ENCODE results near the gene GSN.
"Not testable (repeated sequence)": the region's sequence is repeated elsewhere in the genome, so short reads cannot be mapped to it uniquely, and the experiment has no call there.

The GSN gene

DNA sequence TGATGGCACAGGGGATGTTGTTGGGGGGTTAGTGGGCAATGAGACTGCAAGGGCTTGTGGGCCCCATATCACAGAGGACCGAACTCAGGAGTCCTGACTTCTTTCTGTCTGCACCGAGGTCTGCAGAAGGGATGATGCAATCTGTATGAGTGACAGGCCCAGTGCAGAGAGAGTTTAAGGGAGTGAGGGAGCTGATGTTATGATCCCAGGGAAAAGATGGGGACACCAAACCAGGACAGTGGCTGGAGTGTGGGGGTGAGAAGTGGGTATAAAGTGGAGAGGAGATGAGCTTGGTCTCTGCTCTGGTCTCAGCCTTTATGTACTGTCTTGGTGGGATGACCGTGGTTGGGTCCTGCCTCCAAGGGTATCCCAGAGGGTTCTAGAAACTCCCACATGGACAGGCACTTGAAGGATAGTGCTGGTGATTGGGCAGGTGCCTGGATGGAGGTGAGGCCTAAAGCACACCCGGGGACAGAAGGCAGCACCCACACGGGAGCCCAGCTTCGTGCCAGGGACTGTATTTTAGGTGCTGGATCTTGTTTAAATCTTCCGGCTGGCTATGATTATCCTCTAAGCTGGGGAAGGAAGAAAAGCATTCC, 21.9 kb downstream of the GSN start:
- no peak for DNase-seq

DNA sequence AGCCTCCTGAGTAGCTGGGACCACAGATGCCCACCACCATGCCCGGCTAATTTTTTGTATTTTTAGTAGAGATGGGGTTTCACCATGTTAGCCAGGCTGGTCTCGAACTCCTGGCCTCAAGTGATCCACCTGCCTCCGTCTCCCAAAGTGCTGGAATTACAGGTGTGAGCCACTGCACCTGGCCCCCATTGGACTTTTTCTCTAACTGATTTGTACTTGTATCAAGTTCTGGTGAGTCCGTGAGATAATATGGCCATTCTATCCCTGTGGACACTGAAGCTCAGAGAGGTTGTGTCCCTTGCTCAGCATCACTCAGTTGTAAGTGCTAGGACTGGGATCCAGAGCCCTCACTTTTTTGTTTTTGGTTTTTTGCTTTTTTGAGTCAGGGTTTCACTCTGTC, 23.6 kb downstream of the GSN start:
- not testable (repeated sequence) for DNase-seq

DNA sequence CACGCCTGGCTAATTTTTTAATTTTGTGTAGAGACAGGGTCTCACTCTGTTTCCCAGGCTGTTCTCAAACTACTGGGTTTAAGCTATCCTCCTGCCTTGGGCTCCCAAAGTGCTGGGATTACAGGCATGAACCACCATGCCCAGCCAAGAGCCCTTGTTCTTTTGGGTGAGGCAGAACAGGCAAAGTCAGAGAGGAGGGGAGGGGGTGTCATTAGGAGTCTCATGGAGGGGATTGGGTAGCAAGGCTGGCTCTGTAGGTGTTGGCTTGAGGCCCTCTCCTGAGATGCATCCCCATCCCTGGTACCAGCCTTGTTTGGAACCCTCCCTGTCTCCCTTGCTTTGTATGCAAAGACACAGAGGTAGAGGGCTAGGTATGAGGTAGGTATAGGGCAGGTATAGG, 24.1 kb downstream of the GSN start:
- DNase-seq = no peak

DNA sequence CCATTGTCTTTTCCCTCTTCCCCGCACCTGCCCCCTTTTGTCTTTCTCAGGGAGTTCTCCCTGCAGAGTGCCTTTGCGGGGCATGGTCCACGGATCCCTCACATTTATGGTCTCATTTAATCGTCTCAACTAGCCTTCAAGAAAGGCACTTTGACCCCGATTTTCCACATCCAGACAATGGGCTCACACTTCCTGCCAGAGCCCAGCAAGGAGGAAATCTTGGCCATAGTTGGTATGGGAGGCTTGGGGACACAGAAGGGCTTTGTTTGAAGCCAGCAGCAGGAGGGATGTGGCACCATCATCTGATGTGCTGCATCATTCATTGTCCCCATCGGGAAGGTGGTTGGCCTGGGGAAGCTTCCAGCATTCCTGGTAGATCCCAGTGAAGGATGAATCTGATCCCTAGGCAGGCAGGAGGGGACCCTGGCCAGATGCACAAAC, 24.9 kb downstream of the GSN start:
- DNase-seq = no peak

DNA sequence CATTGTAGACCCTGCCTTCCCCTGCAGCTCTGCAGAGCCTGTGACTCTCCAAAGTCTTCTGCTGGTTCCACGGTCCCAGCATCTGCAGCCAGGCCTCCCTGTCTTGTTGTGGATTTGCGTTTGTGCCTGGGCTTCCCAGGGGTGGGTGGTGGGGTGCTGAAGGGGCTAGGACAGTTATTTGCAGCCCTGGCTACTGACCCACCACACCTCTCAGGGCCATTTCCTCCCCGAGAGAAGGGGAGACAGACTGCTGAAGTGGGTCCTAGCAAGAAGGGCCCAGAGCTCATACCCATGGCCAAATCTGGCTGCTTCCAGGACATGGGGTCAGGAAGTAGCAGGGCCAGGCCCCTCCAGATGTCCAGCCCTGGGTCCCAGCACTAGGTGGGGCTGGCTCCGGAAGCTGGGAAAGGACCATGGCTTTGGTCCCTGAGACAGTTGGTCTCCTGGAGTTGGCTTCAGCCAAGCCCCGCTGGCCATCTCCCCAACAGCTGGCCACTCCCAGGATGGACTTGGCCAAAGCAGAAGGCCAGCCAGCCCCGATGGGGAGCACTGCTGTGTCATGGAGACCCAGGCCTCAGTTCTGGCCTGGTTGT, 26.3 kb downstream of the GSN start:
- no peak for DNase-seq

DNA sequence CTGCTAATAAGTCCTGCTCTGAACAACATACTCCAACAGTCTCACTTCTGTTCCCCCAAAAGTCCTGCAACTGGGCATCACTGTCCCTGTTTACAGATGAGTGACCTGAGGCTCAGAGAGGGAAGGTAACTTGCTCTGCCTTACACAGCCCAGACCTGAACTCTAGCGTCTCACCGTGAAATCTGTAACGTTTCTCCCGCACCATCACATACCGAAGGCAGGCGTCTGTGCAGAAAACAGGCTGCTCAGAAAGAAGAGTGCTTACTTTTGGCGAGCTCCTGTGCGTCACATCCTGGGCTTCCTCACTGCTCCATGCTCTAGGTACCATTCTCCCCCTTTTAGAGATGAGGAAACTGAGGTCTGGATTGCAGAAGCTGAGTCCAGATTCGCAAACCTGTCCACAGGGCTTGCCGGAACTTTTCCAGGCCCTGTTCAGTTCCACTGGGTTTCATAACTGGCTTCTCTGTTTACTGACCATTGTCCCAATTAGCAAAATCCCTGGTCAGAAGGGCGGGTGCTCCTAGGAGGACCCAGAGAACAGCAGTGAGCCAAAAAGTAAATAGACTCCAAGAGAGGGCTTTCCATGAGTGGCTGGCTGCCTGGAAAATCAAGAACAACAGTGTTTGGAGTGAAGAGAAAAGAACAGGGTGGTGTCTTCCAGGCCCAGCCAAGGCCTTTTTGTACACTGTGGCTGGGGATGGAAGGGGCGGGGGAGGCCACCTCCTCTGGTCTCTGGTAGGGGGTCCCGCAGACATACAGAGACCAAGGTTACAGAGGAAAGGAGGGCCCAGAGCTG, 27.1 kb downstream of the GSN start:
- no peak for DNase-seq

DNA sequence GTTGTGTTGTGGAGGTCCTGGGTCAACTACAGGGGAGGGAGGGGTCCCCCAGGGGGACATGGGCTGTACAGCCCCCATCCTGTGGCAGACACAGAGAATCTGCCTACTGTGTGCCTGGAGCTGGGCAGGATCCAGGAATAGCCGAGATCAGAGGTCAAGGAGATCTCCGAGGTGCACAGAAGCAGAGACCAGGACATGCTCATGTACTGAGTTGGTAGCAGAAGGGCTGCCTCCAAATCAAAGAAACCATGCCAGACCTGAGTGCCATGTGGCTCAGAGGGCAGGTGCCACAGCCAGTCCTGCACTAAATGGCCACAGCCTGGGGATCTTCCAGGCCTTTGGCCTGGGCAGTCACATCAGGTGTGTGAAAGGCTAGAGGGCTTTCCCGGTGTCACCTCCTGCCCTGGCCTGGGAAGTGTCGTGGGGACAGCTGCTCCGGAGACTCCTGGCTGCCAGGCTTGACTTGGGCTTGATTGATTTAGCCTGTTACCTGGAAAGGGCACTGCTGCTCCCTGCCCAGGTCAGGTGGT, 27.8 kb downstream of the GSN start:
- no peak for DNase-seq

DNA sequence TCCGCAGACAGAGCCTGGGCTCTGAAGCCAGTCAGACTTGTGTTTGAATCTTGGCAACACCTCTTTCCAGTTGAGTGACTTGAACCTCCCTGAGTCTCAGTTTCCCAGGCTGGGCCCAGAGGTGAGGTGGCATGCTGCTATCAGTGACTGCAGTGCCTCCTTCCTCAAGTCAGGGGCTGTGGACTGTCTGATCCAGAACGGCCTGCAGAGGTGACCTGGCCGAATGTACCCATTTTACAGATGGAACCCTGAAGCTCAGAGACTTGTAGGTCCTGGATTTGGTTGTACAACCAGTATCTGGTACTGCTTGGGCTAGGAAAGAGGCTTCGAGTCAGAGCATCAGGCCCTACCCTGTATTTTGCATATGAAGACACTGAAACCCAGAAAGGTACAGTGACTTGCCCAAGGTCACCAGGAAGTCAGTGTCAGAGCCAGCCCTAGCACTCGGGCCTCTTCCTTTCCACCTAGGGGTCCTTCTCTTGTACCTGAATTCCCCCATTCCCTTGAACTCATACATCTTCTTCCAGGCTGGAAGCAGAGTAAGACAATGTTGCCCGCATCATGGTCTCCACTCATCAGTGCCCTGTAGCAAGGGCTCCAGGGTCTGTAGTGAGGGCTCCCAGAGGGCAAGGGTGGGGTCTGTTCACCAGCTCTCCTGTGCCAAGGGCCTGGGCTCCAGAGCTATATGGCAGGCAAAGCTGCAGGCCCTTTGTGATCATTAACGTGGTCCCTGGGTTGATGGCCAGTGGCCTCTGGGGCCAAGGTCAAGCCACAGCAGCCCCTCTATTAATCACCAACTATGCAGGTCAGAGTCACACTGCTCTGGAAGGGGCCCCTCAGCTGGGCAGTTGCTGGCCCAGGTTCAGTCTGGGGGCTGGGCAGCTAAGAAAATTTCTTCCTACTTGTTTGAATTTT, 28.5 kb downstream of the GSN start:
- DNase-seq = no peak

DNA sequence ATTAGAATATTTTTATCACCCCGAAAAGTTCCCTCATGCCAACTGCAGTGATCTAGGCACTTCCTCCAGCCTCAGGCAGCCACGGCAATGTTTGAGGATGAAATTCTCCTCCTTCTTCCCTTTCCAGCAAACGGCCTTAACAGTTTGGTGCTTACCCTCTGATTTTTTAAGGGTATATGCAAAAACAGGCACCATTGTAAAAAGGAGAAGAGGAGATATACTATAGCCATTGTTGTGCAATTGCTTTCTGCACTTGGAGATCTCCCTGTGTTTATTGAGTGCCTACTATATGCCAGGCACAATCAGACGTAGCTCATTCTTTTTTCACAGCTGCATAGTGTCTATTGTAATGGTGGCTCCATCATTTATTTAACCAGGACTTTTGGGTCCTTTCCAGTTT, 29.4 kb downstream of the GSN start:
- DNase-seq = no peak

DNA sequence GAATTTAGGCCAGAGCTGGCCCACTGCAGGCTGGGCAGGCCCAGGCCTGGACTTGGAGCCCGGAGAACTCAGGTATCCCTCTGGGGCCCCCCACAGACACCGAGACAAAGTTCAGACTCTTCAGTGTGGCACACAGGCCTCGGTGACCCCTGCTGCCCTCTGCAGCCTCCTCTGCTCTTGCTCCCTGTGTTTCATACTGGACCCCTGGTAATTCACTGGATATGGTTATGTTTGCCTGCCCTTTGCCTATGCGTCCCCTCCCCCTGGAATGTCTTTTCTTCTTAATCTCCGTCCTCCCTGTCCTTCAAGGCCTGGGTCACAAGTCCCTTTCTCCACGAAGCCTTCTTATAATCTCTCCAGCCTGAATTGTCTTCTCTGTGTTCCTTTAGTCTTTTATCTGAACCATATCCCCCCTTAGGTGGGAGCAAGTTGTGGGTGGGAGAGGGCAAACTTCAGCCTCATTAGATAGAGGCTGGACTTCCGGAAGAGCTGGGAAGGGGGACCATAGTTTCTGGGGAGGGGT, 30.1 kb downstream of the GSN start:
- no peak for DNase-seq

DNA sequence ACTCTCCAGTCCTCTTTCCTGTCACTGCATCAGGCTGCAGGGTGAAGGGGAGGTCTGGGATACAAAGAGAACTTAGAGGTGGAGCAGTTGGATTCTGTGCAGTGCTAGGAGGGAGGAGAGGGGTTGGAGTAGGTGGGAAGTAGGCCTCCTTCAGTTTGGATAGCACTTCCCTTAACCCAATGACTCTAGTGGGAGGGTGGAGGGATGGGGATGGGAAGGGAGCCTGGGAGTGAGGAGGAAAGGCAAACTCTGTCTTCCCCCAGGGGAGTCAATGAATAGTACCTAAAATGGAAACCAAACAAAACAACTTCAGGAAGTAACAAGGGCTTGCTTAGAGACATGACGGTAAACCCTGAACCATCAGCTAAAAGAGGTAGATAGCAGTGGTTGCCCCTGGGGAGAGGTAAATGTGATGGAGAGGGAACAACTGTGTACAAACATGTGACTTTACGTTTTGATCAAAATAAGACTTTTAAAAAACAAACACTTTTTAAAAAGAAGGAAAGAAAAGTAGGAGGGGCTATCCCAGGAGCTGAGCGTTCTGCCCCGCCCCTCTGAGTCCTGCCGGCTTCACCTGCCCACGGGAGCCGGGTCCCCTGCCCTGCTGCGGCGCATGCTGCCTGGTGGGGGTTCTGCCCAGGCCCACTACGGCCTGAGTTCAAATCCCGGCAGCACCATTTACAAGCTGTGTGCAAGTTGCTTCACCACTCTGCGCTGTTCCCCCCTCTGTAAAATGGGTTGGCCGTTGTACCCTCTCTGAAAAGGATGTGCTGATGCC, 30.9 kb downstream of the GSN start:
- no peak for DNase-seq

DNA sequence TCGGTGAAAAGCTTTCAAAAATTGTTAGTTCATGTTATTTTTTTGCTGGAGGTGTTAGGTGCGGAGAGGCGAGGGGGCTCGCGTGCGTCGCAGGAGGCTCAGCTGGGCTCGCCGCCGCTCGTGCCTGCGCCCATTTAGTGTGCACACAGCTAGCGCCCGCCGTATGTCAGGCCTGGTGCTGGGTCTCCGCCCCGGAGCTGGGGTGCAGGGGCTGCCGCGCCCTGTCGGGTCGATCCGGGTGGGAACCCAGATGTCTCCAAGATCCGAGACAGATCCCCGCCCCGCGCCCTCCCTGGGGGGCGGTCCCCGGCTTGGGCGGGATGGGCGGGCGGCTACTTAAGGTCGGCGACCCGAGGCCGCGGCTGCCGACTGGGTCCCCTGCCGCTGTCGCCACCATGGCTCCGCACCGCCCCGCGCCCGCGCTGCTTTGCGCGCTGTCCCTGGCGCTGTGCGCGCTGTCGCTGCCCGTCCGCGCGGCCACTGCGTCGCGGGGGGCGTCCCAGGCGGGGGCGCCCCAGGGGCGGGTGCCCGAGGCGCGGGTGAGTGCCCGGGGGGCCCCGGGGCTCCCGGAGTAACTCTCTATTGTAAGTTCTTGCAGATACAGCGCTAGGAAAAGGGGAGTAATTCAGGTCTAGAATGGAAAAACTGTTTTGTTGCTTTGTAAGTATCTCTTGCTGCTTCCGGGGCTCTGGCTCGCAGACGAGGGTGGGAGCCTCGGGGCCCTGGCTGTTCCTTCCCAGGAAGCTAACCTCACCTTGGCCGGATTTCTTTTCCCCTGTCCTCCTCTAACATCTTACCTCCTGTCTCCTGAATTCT, 31.7 kb downstream of the GSN start:
- DNase-seq = no peak

DNA sequence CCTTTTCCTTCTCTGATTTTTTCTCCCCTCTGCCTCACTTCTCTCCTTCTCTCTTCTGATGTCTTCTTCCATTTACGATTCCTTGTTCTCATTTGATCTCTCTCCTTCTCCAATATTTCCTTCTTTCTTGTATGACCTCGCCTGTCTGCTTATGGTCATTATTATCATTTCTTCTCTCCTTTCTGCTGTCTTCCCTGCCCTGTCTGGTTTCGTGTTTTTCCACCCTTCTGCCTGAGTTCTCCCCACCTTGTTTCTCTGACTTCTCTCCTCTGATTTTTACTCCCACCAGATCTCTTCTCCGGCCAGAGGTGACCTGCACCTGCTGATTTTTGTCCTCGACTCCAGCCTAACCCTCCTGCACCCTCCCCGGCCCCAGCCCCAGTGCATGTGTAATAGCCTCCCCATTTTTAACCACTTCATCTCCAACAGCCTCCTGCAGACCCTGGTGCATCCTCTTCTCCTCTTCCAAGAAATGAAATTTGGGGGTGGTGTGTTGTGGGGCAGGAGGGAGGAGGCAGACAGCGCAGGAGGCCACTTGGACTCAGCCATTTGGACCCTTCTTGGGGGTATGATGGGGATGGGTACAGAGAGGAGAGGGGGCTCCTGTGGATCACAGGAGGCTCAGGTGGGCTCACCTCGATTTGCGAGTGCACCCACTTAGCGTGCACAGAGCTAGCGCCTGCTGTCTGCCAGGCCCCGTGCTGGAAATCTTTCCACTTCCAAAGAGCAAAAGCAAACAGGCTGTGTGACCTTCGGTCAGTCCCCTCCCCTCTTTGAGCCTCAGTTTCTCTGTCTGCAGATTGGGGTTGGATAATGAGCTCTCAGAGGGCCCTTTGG, 32.5 kb downstream of the GSN start:
- DNase-seq = no peak

DNA sequence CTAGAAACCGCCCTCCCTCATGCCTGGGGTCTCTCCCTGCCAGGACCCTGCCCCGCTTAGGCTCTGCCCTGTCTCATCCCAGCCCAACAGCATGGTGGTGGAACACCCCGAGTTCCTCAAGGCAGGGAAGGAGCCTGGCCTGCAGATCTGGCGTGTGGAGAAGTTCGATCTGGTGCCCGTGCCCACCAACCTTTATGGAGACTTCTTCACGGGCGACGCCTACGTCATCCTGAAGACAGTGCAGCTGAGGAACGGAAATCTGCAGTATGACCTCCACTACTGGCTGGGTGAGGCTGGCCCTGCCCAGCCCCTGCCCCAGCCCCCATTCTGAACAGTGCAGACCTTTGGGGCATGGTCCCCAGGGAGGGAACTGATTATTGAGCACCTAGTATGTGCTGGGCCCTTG, 33.9 kb downstream of the GSN start:
- DNase-seq = no peak

DNA sequence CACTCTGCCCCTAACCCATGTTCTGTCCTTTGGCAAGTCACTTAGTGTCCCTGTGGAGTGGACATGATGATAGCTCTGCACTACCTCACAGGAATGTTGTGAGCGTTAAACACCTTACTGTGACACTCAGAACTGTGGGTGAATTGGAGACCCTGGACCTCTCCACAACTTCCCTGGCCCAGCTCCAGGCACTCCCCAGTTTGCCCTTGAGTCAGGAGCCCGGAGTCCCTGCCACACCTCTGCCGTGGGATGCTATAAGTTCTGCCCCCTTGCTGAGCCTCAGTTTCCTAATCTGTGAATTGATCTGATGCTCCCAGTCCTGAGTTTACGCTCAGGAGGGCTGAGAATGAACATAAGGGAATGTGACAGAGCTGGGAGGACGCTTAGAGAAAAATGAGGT, 34.4 kb downstream of the GSN start:
- no peak for DNase-seq

DNA sequence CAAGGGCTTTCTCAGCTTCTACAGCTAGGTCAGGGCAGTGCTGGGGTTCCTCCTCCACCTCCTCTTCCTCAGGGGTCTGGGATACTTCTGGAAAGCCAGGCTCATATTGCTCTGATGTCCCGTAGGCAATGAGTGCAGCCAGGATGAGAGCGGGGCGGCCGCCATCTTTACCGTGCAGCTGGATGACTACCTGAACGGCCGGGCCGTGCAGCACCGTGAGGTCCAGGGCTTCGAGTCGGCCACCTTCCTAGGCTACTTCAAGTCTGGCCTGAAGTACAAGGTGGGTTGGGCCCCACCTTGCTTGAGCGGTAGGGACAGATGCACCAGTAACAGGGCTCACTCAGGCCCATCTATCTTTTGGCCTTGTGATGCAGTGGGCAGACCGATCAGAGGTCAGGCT, 34.8 kb downstream of the GSN start:
- no peak for DNase-seq

DNA sequence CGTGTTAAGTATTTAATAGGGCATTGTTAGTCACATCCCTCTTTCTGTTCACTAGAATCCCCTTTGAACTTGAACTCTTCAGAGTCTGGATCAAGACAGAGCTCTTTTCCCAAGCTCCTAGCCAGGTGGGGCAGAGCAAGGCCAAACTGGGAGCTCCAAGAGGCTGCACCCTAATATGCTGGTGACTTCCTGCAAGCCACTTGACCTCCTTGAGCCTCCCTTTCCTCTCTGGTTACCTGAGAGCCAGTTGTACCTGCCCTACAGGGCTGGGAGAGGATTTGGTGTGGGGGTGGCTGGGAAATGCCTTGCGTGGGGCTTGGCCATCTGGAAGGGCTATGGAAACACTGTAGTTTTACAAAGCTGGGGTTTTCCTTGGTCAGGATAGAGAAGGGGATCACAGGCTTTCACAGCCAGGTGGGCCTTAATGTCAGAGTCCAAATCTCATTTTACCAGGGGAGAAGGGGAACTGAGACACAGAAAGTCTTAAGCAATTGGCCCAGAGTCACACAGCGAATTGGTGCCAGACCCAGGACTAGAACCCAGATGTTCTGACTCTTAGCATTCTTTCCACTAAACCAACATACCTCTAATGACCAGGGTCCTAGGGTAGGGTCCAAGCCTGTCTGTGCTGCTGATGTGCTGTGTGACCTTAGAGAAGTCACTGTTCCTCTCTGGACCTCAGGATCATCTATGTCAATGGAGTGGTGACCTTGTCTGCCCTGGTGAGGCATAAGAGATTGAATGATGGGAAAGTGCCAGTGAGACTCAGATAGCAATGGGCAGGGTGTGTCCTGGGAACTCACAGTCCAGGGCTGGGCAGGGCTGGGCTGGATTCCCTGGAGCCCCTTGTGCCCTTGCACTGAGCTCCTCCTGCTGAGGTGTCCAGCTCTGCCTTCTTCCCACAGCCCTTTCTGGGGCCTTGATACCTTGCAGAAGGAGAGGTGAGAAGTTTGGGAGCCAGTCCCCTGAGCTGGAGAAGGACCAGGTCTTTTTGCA, 35.8 kb downstream of the GSN start:
- DNase-seq = no peak

DNA sequence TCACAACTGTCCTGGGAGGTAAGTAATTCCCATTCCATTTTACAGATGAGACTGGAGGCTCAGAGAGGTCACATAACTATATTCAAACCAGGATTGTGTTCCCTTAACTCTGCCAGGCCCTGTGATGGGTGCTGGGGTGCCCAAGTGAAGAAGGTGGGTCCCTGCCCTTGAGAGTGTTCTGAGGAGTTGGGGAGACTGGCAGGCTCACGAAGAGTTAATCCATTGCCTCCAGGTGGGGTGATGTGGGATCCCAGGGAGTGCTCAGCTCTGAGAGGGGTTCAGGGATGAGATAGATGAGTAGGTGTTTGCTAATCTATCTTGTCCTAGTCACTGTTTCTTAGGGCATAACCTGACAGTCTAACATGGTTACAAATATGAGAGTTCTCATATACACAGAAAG, 36.7 kb downstream of the GSN start:
- no peak for DNase-seq

Measured in effector CD4-positive, alpha-beta T cell (primary cell).